HG02943 (cell line): ENCODE data around the gene KIRREL1.

Experiments
- ATAC-seq: cut with Tn5 transposase; IDR thresholded peaks from one replicate; pipeline ENCODE4 v1.9.1; 2021; ENCODE audit warnings: mild to moderate bottlenecking, low read depth, moderate library complexity; ENCODE audit not compliant: unreplicated experiment

Gene KIRREL1

DNA sequence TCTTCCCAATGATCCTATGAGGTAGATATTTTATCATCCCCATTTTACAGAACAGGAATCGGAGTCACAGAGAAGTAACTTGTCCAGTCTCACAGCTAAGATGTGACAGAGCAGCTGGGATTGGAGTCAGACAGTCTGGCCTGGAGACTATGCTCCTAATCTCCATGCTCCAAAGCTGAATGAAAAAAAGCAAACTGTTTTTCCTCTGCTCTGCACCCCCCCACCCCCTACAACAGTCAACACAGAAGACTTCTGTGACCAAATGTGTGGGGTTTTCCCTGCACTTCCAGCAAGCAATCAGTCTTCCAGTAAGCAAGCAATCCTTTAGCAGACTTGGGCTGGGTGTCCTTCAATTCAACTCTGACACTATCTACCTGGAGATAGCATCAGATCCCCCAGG, 33.2 kb downstream of the KIRREL1 start:
- no peak for ATAC-seq

DNA sequence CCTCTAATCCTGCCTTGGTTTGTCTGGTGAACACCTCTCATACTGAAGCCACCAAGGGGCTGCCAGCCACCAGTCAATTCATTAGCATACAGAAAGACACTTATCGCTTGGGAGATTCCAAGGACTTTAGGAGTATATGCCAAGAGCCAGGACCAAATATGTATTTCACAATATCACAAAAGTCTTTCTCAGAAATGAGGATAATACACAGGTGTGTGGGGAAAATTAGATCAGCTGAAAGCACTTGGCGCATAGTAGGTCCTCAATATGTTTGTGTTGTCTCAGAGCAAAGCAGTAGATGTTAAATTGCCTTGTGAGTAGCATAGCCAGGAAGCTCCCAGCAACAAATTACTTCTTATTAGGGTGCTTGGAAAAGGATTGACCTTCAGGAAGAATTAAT, 34.1 kb downstream of the KIRREL1 start:
- ATAC-seq = no peak

DNA sequence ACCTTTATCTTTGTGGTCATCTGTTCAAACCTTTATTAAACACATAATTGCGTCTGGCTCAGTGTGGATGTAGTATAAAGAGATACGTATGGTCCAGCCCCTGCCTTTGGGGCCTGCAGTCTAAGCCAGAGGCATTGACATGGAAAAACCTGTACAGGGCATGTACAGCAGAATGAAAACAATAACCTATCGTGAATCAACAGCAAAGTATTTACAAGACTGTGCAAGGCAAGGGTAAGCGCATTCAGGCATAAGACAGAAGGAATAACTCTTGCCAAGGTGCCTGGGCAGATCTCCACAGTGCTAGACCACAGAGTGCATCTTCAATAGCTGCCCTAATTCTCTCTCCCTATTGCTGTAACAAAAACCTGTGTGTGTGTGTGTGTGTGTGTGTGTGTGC, 35.5 kb downstream of the KIRREL1 start:
- no peak for ATAC-seq

DNA sequence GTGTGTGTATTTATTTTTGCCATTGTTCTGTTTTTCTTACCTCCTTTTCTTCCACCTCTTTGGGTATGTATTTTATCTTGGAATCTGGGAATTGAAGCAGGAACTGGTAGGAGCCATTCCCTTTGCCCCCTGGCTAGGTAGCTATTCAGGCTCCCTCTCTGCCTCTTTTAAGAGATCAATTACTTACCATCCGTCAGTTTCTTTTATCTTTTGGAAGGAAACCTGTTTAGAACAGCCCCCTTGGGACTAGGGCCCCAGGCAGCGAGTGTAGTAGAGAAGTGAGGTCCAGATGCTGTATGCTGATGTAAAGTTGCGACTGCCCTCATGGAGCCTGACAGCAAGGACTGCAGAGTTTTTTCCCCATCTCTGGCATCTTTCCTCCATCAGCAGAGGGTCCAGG, 41.6 kb downstream of the KIRREL1 start:
- no peak for ATAC-seq

DNA sequence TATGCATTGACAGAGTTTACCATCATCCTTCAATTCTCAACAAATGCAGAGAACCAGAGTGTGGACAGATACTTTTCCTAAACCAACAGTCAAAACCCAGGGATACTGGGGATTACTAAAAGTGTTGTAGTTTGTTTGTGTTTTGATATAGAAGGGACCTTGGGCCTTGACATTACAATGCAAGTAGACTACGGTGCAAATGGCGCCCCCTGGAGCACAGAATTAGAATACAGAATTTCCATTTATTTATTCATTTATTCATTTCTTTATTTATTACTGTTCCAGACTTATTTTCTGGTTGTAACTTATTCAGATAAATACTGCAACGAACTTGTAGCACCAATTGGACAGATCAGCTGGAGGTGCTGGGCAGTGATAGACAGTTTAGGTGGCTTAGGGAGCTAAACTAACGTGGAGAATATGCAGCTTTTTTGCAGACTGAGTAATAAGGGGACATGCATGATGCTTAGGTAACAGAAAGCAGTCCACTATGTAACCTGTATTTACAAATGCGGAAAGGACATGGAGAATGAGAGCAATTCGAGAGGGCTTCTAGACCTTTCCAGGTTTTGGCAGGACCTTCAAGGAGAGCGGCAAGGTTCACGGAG, 42.6 kb downstream of the KIRREL1 start:
- ATAC-seq = no peak

DNA sequence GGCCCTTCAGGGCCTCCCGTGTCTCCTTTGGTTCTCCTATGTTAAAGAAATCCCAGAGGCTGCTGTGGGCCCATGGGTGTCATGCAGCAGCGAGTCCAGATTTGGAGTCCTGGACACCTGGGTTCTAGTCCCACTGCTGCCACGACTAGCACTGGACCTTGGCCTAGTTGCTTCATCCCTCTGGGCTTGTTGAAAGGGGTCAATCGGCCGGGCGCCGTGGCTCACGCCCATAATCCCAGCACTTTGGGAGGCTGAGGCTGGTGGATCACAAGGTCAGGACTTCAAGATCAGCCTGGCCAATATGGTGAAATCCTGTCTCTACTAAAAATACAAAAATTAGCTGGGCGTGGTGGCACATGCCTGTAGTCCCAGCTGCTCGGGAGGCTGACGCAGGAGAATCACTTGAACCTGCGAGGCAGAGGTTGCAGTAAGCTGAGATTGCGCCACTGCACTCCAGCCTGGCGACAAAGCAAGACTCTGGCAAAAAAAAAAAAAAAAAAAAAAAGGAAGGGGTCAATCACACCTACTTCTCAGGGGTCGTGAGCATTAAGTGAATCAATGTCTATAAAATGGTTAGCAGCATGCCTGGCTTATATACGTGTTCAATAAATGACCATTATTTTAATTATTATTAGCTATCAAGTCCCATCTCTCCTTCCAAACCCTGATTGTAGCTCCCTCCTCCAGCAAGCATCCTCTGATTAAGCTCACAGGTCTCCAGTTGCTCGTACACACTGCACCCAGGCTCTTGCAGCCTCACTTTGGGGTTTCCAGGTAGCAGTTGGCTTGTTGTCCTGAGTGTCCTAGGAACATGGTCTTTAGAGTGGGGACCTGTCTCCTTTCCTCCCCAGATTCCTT, 43.8 kb downstream of the KIRREL1 start:
- ATAC-seq = no peak

DNA sequence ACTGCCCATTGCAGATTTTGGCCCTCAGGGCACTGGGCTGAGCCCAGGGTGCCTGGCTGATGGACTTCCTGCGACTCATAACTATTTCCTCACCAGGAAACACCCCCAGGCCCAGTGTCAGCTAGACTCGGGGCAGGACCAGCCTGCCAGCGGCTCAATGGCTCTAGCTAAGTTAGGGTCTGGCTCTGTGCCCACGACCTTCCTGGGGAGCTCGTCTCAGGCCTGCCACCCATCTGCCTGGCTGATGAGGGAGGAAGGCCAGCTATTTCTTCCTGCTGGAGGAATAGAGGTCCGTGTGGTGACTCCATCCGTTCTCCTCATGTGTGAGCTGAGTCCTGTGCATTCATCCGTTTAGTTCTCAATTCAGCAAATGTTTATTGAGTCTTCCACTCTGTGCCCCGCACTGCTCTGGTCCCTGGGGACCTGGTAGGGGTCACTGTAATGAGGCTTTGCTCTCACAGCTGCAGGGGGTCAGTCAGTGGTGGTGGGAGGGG, 44.5 kb downstream of the KIRREL1 start:
- ATAC-seq = no peak

DNA sequence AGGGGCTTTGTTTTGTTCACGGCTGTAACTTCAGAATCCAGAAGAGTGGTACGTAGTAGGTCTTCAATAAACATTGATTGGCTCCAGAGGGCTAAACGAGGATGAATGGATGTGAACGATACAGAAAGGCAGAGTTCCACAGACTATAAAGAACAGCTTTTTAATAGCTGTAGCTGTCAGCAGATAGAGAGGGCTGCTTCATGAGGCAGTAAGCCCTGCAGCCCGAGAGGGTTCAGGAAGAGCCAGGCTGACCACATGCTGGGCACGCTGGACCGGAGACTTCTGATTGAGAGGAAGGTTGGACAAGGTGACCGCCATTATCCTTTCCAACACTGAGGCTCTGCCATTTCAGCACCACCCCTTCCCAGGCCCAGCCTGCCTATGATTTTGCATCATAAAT, 45.3 kb downstream of the KIRREL1 start:
- no peak for ATAC-seq

DNA sequence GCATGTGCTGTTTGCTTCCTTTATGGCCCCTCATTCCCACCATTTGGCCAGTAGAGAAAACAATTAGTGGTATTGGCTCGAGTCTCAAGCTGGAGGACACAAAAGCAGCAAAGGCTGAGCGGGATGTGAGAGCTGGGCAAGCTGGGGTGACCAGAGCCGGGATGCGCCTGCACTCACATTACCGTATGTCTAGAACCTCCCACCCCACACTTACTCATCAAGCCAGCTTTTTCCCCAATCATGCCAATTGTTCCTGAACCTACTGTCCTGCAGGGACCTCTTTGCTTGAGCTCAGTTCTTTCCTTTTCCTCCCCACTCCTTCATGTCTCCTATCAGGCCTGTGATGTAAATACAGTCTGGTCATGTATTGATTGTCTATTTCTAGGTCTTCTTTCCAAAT, 45.9 kb downstream of the KIRREL1 start:
- ATAC-seq = no peak

DNA sequence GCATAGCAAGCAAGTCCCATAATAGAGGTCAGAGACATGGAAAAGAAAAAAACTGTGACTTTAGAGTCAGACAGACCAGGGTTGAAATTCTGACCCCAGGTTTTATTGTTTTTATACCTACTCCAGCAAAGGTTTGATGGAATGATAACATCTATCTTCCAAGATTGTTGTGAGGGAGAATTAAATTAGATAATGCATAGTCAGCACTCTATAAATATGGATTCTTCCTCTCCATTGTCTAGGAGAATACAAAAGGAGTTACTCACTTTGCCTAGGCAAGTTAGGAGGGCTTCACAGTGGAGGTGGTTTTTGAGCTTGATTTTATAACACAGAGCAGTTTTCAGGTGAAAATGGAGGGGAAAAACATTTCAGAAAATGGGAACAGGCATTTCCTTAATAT, 46.9 kb downstream of the KIRREL1 start:
- no peak for ATAC-seq

DNA sequence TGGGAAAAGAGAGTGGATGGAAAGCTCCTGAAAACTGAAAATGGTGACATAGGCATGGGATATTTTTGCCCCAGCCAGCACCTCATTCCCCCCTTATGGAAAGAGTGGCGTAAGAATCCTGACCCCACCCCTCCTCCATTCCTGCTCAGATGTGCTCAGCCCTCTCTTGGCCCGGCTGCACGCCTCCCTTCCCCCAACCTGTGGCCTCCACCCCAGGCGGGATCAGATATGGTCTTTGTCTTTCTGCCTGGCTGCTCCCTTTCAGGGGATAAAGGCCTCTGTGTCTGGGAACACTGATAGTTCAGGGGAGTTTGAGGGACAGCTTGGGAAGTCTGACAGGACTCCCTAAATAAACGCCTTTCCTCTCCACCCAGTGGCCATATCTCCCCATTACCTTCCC, 49.8 kb downstream of the KIRREL1 start:
- ATAC-seq = no peak

DNA sequence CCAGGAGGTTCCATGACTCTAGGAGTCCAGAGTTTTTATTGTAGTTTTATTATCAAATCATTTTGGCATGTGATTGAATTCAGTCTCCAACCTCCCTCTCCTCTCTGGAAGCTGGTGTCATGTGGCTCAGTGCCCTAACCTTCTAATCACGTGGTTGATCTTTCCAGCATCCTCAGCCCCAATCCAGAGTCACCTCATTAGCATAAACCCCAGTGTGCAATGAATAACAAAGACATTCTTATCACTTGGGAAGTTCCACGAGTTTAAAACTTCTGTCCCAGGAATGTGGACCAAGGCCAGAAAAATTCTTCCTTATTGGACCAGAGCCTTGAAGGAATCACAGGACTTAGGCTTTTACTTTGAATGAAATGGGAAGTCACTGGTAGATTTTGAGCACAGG, 52.2 kb downstream of the KIRREL1 start:
- ATAC-seq = no peak

DNA sequence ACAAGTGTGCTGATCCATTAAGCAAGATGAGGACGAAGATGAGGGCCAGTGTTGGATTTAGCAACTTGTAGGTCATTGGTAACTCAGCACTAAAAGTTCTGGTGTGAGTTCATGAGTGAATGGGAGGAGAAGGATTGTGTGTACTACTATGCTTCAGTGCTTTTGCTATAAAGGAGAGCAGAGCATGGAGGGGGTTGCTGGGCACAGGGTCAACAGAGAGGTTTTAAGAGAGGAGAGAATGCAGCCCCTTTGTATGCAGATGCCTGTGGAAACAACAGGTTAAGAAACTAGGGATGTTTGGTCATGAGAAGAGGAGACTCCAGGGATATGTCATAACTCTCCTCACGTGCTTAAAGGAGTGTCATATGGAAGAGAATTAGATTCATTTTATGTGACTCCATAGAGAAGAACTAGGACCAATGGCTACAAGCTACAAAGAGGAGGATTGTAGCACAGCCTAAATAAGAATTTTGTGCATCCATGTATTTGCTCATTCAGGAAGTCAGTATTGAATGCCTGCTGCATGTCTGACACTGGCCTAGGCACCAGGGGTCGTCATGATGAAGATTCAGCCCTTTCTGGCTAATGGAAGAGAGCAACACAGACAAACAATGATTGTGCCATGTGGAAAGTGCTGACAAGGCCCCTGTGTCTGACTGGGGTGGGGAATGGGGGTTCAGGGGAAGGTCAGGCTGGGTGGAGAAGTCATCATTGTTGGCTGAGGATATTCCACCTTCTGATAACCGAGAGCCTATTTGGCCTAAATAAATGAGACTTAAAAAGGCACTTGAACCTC, 53.5 kb downstream of the KIRREL1 start:
- no peak for ATAC-seq

DNA sequence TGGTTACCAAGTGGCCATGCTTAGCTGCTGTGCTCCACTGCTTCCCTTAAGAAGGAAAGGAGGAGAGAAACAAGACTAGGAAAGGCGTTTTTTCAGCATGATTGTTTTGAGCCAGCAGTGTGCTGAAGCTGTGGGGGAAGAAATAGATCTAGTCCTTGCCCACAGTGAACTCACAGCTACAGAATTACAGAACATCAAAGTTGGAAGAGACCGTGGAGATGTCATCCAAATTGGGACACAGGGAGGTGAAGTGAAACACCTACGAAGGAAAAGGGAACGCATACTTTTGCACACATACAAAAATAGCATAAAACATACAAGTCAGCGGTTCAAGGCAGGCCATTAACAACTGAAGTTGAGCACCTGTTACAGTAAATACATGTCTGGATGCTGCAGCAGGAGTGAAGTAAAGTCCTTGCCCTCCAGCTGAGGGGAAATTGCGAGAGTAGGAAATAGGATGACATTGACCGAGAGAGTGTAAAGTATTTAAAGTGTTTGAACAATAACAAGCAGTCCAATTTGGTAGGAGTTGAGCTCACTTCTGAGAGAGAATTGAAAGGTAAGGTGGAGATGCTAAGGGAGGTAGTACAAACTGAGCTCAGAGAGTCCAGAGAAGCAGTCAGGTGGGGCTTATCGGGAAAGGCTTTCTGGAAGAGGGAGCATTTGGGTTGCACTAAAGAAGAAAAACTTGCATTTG, 55.1 kb downstream of the KIRREL1 start:
- no peak for ATAC-seq

DNA sequence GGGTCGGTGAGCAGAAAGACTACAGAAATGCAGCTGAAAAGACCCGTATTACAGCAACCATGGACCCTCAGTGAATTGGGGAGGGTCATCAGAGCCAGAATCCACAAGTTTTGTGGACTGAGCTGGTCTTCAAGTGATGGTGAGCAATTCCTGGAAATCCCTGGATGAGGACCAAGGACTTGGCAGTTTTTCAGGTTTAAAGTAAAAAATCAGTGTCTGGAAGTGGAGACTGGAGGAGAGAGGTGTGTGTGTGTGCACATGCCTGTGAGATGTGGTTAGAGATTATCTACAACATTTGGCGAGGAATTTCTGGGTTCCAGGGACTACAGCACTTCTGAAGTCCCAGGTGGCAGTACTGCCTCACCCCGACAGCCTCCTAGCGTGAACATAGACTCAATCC, 56.4 kb downstream of the KIRREL1 start:
- ATAC-seq = no peak

DNA sequence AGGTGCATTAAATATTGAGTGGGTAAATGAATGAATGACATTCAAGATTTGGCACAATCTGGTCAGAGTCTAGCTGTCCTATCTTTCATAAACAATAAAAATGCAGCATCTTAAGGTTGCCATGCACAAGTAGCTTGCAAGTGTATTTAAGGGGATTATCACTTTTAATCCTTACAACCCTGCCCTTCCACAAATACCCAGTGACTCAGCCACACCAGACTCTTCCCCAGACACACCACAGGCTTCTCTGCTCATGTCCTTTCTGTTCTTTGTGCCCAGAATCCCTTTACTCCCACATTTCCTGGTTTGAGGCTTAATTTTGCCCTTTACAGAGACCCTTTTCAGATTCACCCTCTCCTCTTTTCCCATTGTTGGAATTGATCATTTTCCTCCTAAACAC, 59.8 kb downstream of the KIRREL1 start:
- ATAC-seq = no peak

DNA sequence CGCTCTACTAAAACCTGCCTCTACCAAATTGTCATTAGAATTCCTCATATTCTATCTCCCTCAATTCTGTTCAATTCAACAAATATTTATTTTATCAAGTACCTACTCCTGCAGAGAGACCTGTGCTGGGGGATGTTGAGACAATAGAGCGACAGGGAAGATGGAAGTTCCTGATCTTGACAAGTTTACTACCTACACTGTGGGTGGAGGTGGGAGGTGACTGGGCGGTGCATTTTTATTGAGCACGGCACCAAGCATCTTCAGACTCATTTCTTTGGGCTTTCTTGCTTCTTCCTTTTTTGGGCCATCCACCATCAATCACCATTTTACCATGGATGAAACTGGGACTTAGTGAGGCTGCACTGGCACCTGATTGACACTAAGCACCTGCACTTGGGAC, 61.3 kb downstream of the KIRREL1 start:
- ATAC-seq = no peak

DNA sequence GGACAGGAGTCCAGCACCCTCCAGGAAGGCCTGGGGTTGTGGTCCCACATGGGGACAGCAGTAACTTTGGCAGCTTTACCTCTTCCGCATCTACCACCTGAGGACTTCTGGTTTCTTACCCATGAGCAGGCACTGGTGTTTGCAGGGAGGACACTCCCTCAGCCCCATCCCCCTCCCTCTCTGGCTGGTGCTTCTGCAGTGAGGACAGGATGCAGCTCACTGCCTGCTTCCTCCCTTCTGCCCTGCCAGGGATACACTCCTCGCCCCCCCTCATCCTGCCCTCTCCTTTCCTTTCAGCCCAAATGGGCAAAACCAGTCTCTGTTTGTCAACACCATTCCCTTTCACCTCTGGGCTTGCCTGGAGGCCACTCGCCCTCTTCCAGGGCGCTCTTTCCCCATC, 62.4 kb downstream of the KIRREL1 start:
- ATAC-seq = no peak

DNA sequence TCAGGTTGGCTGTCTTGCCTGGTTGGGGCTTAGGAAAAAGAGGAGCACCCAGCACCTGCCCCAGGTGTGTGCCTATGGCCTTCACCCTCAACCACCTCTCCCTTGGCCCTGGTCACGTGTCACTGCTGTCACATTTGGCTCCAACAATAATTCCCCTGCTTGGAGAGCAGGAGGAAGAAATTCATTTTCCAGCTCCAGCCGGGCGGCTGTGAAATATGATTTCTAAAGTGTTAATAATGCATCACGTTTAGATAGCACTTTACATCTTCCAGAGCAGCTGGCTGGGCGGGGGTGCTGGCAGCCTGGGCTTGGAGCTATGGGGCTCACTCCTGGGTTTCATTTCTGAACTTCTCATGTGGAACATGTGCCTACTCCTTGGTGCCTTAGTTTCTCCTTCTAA, 63.1 kb downstream of the KIRREL1 start:
- ATAC-seq = no peak

DNA sequence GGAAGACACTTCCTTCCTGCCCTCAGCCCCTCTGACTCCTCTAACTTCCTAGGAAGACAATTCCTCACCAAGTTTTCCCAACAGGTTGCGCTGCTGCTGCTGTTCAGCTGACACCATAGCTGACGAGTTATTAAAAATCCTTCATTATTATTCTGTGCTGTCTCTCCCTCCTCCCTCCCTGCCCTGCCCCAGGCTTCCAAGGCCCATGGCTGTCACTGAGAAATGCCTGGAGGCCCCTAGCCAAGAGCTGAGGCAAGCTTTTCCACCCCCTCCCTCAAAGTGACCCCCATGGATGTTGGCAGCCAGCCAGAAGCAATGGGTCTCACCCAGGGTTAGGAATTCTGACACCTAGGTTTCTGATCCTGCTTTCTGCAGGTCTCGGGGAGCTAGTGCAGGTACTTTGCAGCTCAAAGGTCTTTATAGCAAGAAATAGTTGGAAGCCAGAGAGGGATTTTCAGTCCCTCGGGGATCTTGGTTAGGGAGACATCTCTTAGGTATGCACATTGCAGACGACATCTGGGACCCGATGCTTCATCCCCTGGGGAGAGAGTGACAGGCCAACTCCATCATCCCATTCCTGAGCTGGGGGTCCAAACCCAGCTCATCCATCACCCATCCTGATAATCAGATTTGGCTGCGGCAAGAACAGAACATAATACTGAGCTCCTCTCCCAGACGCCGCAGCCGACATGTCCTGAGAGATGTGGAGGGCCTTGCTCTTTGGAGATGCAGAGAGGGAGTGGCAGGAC, 65.0 kb downstream of the KIRREL1 start:
- ATAC-seq = no peak
